NCI-H2227 (cell line): ENCODE results near the gene DSTYK.
"Not testable (repeated sequence)": the region's sequence is repeated elsewhere in the genome, so short reads cannot be mapped to it uniquely, and the experiment has no call there.

Experiments
- DNase-seq: peaks from one replicate; lab custom pipeline; 2025; ENCODE audit not compliant: unreplicated experiment; lab: John Stamatoyannopoulos, UW

The DSTYK gene

DNA sequence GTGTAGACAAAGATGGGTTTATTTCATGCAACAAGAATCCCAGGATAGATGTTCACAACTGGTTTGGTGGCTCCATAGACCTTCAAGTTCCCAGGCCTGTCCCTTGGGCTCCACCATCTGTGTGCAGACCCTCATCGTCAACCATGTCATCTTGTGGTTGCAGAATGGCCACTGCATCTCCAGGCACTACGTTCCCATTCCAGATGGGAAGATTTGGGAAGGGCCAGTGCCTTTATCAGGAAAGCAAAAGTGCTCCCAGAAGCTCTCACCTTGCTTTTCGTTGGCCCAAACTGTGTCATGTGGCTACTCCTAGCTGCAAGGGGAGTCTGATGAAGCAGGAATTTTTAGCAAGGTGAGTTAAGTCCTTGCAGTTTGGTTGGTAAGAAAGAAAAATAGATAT is 29.1 kb upstream of the DSTYK start:
- no peak for DNase-seq

DNA sequence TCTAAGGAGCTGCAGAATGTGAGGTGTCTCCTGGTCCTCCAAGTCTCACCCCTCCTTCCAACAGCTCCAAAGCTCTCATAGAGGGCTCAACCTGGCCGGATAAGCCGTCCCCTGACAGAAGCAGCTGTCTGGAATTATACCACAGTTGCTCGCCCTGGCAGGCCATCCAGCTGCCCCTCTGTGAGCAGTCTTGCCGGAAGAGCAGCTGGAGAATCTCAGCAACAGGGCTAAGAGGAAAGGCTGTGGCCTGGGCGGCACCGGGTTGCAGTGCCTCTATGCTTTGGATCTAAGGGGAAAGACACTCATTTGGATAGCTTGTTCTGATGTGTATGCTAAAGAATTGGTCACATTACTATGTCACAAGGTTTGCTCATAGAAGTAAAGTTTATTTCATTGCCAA is 28.6 kb upstream of the DSTYK start:
- DNase-seq, result no peak

DNA sequence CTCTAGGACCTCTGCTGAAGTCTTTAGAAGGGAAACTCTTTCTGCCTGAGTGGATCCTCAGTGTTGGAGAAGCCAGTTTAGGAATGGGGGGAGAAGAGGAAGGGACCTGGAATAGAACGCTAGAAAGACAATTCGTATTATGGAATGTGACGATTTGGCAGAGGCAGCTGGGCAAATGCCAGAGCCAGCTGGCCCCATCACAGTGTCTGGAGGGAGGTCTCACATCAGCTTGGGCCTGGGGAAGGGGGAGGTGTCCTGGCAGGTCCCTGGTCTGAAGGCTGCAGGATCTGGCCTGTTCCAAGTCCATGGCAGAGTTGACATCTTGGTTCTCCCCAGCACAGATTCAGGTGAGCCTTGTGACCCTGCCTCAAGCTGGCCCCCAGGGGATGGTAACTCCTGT is 27.6 kb upstream of the DSTYK start:
- DNase-seq, result no peak

DNA sequence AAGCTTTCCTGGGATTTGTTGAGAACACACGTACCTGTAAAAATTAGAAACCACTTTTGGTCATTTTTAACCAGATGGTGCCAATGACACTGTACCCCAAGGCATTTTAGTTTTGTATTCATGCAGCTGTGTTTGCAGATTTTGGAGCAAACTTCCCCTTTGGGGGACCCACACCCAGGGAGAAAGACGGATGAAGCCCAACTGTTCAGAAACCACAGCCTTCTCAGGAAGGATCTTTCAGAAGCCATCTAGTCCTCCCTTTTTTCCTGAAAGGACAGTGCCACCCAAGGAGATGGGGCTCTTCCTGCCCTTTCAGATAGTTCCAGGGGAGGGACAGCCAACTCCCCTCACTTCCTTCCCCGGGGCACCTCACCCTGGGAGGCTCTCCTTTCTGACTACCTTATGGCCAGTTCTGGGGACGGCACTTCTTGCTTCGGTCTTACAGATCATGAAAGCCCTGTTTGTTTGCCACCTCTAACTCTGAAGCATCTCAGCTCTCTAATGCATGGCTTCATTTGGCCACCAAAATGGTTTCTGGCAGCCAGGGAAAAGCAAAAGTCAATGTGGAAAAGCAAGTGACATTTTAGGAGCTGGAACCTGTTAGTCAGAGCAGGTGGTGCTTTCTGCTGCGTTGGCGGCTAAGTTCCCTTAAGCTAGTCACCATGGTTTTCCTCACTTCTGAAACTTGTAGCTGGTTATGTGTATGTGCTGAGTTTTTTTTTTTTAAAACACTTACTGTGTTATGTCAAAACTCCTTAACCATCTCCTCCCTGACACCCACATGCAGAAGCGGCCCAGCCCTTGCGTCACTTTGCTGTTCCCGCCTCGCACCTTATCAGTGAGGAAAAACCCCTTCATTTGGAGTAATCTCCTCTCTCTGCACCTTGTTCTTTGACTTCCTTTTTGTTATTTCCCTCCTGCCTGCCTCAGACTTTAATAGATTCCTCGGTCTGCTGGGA is 26.3 kb upstream of the DSTYK start:
- DNase-seq, result no peak

DNA sequence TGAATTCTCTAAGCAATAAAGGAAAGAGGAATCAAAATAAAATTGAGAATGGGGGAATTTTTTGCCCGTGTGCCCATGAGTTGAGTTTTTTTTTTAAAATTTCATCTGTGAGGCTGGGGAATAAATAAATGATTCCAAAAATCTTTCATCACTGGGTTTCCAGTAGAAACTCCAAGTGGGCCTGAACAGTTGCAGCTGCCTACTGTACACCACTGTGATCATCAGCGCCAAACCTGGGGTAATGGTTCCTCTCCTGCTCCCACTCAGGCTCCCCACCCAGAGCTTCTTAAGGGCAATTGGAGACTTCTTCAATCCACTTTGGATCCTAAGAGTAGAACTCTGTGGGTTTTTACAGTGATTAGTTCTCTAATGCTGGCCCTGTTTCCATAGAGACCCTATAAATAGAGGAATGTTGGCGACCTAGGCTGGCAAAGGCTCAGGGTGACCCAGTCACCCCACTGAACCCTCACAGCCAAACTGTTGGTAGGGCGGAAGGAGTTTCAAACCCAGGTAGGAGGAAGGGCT is 25.5 kb upstream of the DSTYK start:
- DNase-seq, result no peak

DNA sequence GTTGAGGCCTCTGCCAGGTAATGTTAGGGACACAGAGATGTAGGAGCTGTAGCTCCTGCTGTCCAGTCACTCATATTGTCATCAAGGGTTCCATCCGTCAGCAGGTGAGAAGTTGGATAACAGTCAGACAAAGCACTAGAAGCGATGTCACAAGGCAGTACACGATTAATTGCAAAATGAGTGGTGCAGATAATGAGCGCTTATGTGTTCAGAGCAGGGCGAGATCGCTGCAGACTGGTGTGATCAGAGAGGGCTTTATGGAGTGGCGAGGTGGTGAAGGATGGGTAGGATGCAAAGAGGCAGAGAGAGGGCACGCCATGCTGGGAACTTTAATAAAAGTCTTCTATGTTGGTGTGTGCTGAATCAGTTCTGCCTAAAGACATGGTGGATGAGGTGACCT is 25.0 kb upstream of the DSTYK start:
- DNase-seq, result no peak

DNA sequence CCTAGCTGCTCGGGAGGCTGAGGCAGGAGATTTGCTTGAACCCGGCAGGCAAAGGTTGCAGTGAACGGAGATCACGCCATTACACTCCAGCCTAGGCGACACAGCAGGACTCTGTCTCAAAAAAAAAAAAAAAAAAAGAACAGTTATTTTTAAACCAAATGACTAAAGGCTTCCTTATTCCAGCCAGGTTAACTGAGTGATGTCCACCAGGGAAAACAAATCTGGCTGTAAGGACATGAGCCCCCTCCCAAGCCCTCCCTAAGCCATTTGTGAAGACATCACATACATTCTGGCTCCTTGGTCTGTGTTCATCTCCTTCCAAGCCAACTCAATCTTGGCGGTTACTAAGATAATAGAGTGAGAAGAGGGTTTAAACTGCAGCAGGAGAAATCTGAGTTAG is 24.4 kb upstream of the DSTYK start:
- DNase-seq, result no peak

DNA sequence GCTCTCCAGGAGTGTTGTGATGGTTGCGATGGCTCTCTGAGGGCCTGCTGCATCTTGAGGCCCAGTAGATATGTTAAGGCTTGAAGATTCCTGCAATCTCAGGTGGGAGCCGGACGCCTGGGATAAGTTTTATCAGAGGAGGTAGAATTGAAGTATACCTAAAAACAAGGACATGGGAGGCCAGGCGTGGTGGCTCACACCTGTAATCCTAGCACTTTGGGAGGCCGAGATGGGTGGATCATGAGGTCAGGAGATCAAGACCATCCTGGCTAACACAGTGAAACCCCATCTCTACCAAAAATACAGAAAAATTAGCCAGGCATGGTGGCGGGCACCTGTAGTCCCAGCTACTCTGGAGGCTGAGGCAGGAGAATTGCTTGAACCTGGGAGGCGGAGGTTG is 22.5 kb upstream of the DSTYK start:
- not testable (repeated sequence) for DNase-seq

DNA sequence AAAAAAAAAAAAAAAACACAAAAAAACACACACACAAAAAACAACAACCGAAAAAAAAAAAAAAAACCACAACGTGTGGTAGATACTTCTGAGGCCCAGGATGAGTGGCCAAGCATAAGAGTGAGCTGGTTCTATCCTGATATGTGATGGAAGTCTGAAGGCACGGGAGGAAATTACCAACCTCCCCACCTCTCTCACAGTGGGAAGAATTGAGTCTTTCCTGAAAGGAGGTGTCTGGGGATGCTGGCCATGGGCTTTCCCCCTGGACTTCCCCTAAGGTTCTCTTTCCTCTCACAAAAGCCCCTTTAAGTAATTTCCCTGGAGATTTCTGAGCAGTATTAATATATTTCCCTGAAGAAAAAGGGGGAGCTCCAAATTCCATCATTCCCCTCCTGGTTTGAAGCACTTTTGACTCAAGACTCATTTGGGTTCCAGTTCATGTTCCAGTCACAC is 21.5 kb upstream of the DSTYK start:
- no peak for DNase-seq

DNA sequence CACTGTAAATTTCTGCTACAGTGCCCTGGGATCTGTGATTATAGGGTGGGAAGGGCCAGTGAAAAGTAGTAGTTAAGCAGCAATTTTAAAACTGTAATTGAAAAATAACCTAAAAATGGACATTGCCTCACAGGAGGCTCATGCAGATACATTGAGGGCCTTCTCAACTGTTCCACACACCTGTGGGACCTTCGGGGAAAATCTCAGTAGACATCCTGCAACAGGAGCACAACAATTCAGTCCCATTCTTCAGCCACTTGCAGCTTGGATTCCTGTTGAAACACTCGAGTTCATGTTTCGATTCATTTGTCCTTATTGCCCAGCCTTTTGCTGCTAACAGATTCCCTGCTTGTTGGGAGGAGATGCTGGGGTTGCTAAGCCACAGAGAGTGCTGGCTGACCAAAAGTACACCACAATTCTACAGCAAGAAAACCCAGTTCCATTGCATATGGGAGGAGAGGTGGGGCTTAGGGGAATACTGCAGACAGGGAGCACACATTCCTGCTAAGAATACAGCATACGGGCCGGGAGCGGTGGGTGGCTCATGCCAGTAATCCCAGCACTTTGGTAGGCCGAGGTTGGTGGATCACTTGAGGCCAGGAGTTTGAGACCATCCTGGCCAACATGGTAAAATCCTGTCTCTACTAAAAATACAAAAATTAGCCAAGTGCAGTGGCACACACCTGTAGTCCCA is 20.8 kb upstream of the DSTYK start:
- DNase-seq, result peak; percentile 21

DNA sequence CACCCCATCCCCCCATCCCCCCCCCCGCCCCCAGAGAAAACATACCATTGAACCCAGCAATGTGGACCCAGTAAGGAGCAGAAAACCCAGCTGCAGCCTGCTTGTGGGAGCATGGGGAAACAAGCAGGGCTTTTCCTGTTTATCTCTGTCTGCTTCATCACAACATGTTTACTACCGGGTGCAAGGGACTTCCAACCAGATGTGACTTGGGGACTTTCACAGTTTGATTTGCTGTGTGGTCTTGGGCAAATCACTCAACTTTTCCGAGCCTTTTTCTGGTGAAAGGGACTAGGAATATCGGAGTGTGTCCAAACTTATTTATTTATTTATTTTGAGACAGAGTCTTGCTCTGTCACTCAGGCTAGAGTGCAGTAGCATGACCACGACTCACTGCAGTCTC is 19.5 kb upstream of the DSTYK start:
- DNase-seq, result no peak

DNA sequence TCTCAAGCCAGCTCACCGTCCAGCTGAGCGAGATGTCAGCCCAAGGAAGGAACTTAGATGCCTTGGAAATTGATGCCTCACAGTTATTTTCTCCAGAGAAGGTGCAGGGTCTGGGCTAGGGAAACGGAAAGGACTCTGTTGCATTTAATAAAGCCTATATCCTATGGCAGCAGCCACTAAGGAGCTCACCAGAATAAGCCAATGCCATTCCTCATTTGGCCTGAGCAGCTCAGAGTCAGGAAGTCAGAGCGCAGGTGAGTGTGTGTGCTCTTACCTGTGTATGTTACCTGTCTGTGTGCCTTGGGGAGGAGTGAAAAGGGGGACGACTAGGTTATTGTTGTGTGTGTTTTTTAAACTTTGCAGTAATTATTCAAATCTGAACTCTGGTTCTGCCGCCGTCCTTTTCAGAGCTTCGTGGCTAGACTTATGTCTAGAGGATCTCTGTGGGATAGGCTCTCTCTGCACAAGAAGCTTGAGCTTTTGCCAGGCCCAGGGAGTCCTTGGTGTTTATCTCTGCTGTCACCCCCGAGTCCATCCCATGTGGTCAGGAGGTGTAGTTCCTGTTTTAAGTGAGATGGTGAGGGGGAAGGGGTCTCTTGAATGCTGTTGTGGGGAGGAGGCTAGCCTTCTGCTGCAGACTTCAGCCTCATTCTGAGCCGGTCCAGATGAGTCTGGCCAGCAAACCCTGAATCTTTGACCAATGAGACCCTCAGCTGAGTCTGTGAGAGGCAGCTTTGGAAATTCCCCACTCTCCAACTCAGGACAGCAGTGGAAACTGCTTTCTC is 18.6 kb upstream of the DSTYK start:
- no peak for DNase-seq

DNA sequence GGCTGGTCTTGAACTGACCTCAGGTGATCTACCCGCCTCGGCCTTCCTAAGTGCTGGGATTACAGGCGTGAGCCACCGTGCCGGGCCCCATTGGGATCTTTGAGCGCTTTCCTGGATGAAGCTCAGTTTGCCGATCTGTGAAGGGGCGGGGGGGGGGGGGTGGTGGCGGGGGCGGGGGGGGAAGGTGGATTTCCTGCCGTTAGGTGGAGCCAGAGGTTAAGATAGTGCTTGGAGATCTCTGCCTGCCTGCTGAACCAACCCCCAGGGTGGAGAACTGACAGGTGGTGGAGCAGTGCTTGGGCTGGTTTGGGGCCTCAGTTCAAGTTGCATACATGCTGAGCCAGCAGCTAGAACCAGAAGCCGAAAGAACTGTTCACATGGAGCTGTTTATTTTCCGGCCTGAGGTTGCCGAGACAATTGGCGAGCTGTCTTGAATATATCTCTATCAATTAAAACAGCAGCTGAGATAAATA is 17.9 kb upstream of the DSTYK start:
- DNase-seq, result peak; percentile 64

DNA sequence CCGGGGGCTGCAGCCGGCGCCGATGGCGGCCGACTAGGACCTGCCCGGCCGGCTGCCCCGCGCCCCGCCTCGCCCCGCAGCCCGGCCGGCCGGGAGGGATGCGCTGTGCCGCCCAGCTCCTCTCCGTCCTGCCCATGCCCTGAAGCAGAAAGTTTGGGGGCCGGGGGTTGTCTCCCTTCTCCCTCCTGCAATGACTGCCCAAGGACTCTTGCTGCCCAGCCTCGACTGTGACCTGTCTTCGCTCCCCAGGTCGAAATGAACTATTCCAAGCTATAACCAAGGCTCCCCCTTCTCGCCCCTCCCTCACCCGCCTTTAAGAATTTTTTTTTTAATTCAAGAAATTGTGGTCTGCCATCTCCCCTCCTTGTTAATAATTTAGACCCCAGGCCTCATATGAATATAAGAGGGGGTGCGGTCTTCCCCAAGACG is 16.6 kb upstream of the DSTYK start:
- DNase-seq, result no peak

DNA sequence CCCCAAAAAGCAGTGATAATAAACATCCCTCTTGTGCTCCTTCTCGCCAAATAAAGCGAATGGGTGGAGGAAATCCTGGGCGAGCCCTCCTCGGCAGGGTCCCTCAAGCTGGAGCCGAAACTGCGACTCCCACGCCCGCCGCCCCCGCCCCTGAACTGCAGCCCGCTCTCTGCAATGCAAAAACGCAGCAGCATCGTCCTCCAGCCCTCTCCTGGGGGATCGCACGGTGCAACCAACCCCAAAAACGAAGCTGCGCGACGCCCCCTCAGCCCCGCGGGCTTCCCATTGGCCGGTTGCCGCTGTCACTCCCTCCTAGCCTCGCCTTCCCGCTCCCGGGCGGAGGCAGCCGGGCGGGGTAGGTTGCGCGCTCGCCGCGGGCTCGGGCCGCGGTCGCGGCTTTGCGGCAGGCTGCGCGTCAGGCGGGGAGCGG is 16.1 kb upstream of the DSTYK start, which contains the start of gene TMCC2:
Gene TMCC2 (plus strand): TSS at position 363 of the 430 bp plus-strand sequence. CDS start 619 bp downstream, outside the sequence.
- DNase-seq, result peak; percentile 97

DNA sequence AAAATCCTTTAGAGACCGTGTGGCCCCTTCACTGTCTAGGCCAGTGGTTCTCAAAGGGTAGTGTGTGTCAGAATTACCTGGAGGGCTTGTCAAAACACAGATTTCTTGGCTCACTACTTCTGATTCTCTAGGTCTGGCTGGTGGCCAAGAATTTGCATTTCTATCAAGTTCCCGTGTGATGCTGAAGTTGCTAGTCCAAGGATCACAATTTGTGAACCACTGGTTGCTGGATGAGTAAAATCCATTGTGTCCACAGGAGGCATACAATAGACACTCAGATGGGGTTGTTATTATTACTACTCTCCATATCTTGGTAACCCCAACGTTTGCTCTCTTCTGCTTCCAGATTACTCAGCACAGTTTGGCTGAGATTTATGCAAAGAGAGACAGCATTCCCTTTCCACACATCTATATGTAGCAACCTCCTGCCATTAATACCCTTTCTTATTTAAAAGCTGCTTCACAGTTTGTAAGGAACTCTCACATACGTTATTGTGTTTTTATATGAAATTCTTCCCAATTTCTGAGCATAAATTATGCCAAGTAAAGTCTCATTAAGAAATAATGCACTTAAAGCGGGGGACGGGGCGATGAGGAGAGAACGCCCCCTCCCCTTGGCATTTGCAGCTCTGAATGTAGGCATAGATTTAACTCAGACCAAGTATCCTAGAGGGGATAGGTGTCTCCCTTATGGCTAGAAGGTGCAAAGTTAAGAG is 15.5 kb upstream of the DSTYK start:
- DNase-seq, result peak; percentile 33

DNA sequence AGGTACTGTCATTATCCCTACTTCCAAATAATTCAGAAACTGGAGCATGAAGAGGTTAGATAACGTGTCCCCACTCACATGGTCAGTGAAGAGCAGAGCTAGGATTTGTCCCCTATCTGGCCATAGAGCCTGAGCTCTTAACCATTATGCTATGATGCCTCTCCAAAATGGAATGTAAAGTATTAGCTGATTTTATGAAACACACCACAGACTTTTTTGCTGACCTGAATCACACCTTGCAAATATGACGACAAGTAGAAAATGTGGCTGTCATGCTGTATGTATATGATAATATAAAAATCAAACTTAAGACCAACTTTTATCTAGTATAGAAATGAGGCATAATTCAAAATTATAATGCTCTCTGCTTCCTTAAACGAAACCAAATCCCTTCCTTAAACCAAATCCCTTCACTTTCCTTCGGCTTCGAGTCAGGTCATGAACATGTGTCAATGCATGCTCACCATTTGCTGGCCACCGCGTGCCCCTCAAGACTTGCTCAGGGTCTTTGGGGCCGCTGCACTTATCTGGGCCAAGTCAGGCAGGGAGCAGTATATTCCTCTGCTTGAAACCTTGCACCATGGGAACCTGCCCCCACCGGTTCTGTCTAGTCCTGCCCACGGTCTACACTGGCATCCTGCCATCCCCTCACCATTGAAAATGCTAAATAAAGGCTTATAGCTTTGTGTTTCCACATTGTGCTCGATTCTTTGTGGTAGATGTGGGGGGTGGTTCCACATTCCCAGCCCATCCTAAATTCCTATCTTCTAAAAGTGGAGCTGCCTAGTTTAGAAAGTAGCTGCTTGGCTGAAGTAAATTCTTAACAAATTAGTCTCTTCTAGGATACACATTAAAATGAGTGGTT is 14.6 kb upstream of the DSTYK start:
- no peak for DNase-seq

DNA sequence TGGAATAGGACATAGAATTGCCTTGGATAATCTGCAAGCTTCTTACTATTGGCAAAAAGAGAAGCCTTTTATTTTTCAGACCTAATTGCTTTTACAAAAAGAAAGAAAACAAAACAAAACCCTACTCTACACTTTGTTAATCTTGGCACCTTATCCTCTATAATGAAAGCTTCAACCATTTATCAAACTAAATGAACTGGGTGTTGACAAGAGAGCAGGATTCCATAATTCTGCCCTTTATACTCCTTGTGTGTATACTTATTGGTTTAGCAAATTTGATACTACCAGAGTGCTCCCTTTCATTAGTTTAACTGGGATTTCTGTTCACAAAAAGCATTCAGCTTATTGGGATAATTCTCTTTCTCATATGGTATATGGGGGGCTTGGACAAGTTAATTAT is 13.2 kb upstream of the DSTYK start:
- no peak for DNase-seq

DNA sequence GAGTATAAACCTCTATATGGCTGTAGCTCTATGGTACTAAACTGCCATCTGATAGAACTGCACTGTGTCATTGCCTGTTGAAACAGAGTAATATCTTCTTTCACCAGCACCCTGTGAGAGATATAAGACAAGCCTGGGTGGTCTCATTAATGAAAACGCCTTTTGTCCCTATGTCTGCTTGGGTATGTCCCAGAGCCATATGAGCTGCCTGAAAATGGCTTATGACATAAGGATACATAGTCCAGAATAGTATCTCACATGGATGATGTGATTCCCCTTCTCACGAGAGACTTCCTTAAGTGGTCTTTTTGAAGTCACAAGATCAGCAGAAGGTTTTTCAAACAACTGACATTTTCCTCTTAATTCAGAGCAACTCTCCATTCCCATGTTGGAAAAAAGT is 8.9 kb upstream of the DSTYK start:
- DNase-seq, result no peak
